Thyroid gland (tissue), 4 donors: ENCODE results near the gene TMEM125.

Experiments used
- POLR2A ChIP-seq, 2 donors: fragments of 450-650 bp; IDR thresholded peaks; one replicate each; pipeline ENCODE4 v1.6.1; 2017; ENCODE audit warnings: antibody characterized with exemption in 2 of 2, mild to moderate bottlenecking in 2 of 2, moderate library complexity in 1 of 2
- TF ChIP-seq, protein P1 (sequence below), 6 experiments: fragments of 200-600 bp in 3 of 6; fragments of 450-650 bp in 3 of 6; sonication (generic) in 3 of 6; IDR thresholded peaks; one replicate each; pipeline ENCODE4 v1.5.1; 2016 to 2019; ENCODE audit warnings: antibody characterized with exemption in 6 of 6, mild to moderate bottlenecking in 2 of 6, inconsistent platforms in 1 of 6, moderate library complexity in 1 of 6

DNA sequence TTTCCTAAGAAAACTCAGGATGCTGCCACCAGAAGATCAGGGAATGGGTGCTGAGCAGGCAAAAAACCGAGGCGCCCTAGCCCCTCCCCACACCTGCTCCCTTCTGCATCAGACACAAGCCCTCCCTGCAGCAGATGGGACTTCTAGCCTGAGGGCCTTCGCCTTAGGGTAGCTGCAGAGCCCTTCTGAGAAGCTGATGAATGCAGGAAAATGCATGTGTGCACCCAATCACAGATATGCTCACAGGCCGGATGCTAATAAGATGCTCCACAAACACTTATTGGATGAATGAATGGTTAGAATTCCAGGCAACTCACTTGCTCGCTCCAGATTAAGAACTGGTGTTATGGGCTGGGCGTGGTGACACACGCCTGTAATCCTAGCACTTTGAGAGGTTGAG lies 22.4 kb downstream of the TMEM125 start:
- TF ChIP-seq, protein P1, sequence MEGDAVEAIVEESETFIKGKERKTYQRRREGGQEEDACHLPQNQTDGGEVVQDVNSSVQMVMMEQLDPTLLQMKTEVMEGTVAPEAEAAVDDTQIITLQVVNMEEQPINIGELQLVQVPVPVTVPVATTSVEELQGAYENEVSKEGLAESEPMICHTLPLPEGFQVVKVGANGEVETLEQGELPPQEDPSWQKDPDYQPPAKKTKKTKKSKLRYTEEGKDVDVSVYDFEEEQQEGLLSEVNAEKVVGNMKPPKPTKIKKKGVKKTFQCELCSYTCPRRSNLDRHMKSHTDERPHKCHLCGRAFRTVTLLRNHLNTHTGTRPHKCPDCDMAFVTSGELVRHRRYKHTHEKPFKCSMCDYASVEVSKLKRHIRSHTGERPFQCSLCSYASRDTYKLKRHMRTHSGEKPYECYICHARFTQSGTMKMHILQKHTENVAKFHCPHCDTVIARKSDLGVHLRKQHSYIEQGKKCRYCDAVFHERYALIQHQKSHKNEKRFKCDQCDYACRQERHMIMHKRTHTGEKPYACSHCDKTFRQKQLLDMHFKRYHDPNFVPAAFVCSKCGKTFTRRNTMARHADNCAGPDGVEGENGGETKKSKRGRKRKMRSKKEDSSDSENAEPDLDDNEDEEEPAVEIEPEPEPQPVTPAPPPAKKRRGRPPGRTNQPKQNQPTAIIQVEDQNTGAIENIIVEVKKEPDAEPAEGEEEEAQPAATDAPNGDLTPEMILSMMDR (IDR thresholded peaks at IDR 0.05), result no peak
- TF ChIP-seq POLR2A (IDR thresholded peaks at IDR 0.05), result no peak
